Upper lobe of left lung (tissue), 4 donors: Measurements from ENCODE around the gene AAK1.

Experiments
- POLR2A ChIP-seq, 4 donors: fragments of 450-650 bp; IDR thresholded peaks; one replicate each; pipeline ENCODE4 v1.5.1; 2016 to 2017; ENCODE audit warnings: antibody characterized with exemption in 4 of 4, mild to moderate bottlenecking in 2 of 4
- POLR2AphosphoS5 ChIP-seq, 2 donors: sonication (generic); formaldehyde crosslinking; IDR thresholded peaks; one replicate each; pipeline ENCODE4 v1.5.1; 2017; ENCODE audit warnings: antibody characterized with exemption in 2 of 2
- TF ChIP-seq, protein P1 (sequence below), 6 experiments: fragments of 450-650 bp in 4 of 6; fragments of 200-600 bp in 2 of 6; sonication (generic) in 2 of 6; IDR thresholded peaks; one replicate each; pipeline ENCODE4 v1.5.1; 2016 to 2019; ENCODE audit warnings: antibody characterized with exemption in 6 of 6

DNA sequence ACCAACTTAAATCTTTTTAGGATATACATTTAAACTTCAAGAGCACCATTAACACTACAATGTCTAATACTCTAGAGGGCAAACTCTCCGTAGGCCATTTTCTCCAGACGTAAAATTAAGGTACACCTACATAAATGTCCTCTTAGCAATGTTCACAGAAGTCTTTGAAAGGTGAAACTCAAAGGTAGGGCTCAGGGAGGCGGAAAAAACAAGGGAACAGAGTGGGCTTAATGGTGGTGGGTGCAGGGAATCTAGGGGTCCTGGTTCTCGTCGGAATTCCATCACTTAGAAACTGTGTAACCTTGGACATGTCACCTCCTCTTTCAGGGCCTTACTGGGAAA lies 207.0 kb downstream of the AAK1 start:
- TF ChIP-seq POLR2A (IDR thresholded peaks at IDR 0.05) = no peak
- TF ChIP-seq, protein P1, sequence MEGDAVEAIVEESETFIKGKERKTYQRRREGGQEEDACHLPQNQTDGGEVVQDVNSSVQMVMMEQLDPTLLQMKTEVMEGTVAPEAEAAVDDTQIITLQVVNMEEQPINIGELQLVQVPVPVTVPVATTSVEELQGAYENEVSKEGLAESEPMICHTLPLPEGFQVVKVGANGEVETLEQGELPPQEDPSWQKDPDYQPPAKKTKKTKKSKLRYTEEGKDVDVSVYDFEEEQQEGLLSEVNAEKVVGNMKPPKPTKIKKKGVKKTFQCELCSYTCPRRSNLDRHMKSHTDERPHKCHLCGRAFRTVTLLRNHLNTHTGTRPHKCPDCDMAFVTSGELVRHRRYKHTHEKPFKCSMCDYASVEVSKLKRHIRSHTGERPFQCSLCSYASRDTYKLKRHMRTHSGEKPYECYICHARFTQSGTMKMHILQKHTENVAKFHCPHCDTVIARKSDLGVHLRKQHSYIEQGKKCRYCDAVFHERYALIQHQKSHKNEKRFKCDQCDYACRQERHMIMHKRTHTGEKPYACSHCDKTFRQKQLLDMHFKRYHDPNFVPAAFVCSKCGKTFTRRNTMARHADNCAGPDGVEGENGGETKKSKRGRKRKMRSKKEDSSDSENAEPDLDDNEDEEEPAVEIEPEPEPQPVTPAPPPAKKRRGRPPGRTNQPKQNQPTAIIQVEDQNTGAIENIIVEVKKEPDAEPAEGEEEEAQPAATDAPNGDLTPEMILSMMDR (IDR thresholded peaks at IDR 0.05) = no peak
- no peak for TF ChIP-seq POLR2AphosphoS5 (IDR thresholded peaks at IDR 0.05)
